ENCODE data around the gene ARHGAP44.

Gene ARHGAP44

GRCh38 chr17:13030459-13031300, 241.4 kb downstream of the ARHGAP44 start:
- peak; percentile 38 for DNase-seq

GRCh38 chr17:13031718-13032350, 242.5 kb downstream of the ARHGAP44 start:
- peak; percentile 31 for DNase-seq

GRCh38 chr17:13035420-13035819, 246.1 kb downstream of the ARHGAP44 start:
- DNase-seq, result no peak

- no peak for DNase-seq
Measured at GRCh38 chr17:13036751-13037150, 247.5 kb downstream of the ARHGAP44 start.

- DNase-seq, result no peak
Measured at GRCh38 chr17:13038931-13039665, 249.8 kb downstream of the ARHGAP44 start.
